HG02938 (cell line): Measurements from ENCODE around the gene THSD1.
"Not testable (repeated sequence)": the region's sequence is repeated elsewhere in the genome, so short reads cannot be mapped to it uniquely, and the experiment has no call there.

Experiments used
- ATAC-seq: cut with Tn5 transposase; IDR thresholded peaks from one replicate; pipeline ENCODE4 v1.9.1; 2021; ENCODE audit warnings: mild to moderate bottlenecking, moderate library complexity; ENCODE audit not compliant: unreplicated experiment

THSD1 gene

GRCh38 chr13:52408071-52408658 is 2.2 kb upstream of the THSD1 start:
- ATAC-seq: not testable (repeated sequence)

- ATAC-seq: not testable (repeated sequence)
Observed at GRCh38 chr13:52407436-52407835, 1.5 kb upstream of the THSD1 start.

GRCh38 chr13:52406629-52407028 is 657 bp upstream of the THSD1 start:
- no peak for ATAC-seq

- no peak for ATAC-seq
Observed at GRCh38 chr13:52405369-52405766, 604 bp downstream of the THSD1 start.

GRCh38 chr13:52399708-52400107 is 6.3 kb downstream of the THSD1 start:
- no peak for ATAC-seq

GRCh38 chr13:52399046-52399445 is 6.9 kb downstream of the THSD1 start:
- no peak for ATAC-seq

- ATAC-seq: no peak
Observed at GRCh38 chr13:52395704-52396103, 10.3 kb downstream of the THSD1 start.

GRCh38 chr13:52394586-52394985 is 11.4 kb downstream of the THSD1 start:
- ATAC-seq: no peak

- ATAC-seq: no peak
Observed at GRCh38 chr13:52393572-52394357, 12.2 kb downstream of the THSD1 start.

- no peak for ATAC-seq
Observed at GRCh38 chr13:52387721-52388120, 18.3 kb downstream of the THSD1 start.

- no peak for ATAC-seq
Observed at GRCh38 chr13:52385870-52386269, 20.1 kb downstream of the THSD1 start.

- no peak for ATAC-seq
Observed at GRCh38 chr13:52383366-52383765, 22.6 kb downstream of the THSD1 start.

GRCh38 chr13:52378312-52378711 is 27.7 kb downstream of the THSD1 start:
- no peak for ATAC-seq

GRCh38 chr13:52377898-52378297 is 28.1 kb downstream of the THSD1 start:
- no peak for ATAC-seq

GRCh38 chr13:52374873-52375411 is 31.0 kb downstream of the THSD1 start:
- ATAC-seq: no peak

GRCh38 chr13:52374389-52374788 is 31.6 kb downstream of the THSD1 start:
- no peak for ATAC-seq

GRCh38 chr13:52373277-52373676 is 32.7 kb downstream of the THSD1 start:
- not testable (repeated sequence) for ATAC-seq

- no peak for ATAC-seq
Observed at GRCh38 chr13:52371736-52372247, 34.2 kb downstream of the THSD1 start.

- no peak for ATAC-seq
Observed at GRCh38 chr13:52366291-52366690, 39.7 kb downstream of the THSD1 start.

- not testable (repeated sequence) for ATAC-seq
Observed at GRCh38 chr13:52362169-52362887, 43.6 kb downstream of the THSD1 start.

GRCh38 chr13:52361225-52361624 is 44.7 kb downstream of the THSD1 start:
- ATAC-seq: no peak
